HFFc6 (cell line): ENCODE results near the gene SF1. TPM values are rescaled to one million over a fixed set of nuclear protein-coding genes. Genes with fewer than 3 reads are reported as not detected.

Source experiments
- DNase-seq: peaks from one replicate; pipeline ENCODE4 v3.0.0-alpha.2; 2018
- H3K27ac Mint-ChIP-seq: 2 replicates; pipeline ENCODE4 v1.8.0; 2020; ENCODE audit warnings: mild to moderate bottlenecking, mixed read lengths
- H3K27me3 Mint-ChIP-seq: 2 replicates; pipeline ENCODE4 v1.8.0; 2021; ENCODE audit warnings: mild to moderate bottlenecking, moderate library complexity, mixed read lengths; ENCODE audit not compliant: insufficient read depth
- H3K36me3 Mint-ChIP-seq: 2 replicates; pipeline ENCODE4 v1.8.0; 2021; ENCODE audit warnings: low read depth, mixed read lengths
- H3K4me1 Mint-ChIP-seq: 2 replicates; pipeline ENCODE4 v1.8.0; 2020; ENCODE audit warnings: low read depth, mixed read lengths
- H3K4me3 Mint-ChIP-seq: 2 replicates; pipeline ENCODE4 v1.8.0; 2020; ENCODE audit warnings: mild to moderate bottlenecking, moderate library complexity, mixed read lengths
- H3K9me3 Mint-ChIP-seq: 2 replicates; pipeline ENCODE4 v1.8.0; 2020; ENCODE audit warnings: mild to moderate bottlenecking, mixed read lengths
- total RNA-seq, 6 experiments: library from RNA; stranded (reverse); fragmentation: NEBNext Ultra II Directional; extraction: Animal tissue kit (Norgen Biotek cat#: 25700); gene quantifications; 2 replicates in 1 of 6; 3 replicates in 5 of 6; pipeline ENCODE4 v1.2.3, GENCODE V29; 2021
- TF ChIP-seq, protein P1 (sequence below): fragments of 200-600 bp; sonication (generic); IDR thresholded peaks from 2 replicates; pipeline ENCODE4 v1.5.0; 2021; ENCODE audit warnings: antibody characterized with exemption, mild to moderate bottlenecking

SF1 gene
- total RNA-seq, 6 experiments from 2014 or later = 195 to 244 (median 208) TPM

- Mint-ChIP-seq H3K27me3 (peaks cover 14% of the 10 kb centered on the region), H3K9me3 (no peaks in the 10 kb centered on the region), H3K4me3 (peak overlapping the region; percentile 94), H3K4me1 (peaks cover 14% of the 10 kb centered on the region), H3K36me3 (0 out of 2 replicates have a peak, but pooled peaks cover 7% of the 10 kb centered on the region), H3K27ac (peak overlapping the region; percentile 69)
- TF ChIP-seq, protein P1, sequence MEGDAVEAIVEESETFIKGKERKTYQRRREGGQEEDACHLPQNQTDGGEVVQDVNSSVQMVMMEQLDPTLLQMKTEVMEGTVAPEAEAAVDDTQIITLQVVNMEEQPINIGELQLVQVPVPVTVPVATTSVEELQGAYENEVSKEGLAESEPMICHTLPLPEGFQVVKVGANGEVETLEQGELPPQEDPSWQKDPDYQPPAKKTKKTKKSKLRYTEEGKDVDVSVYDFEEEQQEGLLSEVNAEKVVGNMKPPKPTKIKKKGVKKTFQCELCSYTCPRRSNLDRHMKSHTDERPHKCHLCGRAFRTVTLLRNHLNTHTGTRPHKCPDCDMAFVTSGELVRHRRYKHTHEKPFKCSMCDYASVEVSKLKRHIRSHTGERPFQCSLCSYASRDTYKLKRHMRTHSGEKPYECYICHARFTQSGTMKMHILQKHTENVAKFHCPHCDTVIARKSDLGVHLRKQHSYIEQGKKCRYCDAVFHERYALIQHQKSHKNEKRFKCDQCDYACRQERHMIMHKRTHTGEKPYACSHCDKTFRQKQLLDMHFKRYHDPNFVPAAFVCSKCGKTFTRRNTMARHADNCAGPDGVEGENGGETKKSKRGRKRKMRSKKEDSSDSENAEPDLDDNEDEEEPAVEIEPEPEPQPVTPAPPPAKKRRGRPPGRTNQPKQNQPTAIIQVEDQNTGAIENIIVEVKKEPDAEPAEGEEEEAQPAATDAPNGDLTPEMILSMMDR = peak; percentile 2; the same call in 1 of the 2 replicates
- no peak for DNase-seq
Observed at GRCh38 chr11:64809781-64810241, 31.5 kb upstream of the SF1 start.

DNA sequence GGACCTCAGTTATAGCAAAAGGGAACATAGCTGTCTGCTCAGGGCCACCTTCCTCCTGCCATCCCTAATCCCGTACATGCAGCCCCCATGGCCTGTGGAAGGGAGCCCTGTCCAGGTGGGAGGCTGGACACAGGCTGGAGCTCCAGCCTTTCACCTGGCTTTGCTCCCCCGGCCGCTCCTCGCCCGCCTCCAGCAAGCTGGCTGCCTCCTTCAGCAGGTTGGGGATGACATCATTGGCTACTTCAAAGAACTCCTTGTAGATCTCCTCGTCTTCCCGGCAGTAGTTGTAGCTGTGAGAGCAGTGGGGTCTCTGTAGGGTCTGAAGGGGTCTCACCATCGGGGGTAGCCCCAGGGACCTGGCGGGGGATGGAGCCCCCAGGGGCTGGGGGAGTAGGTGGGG, 27.1 kb upstream of the SF1 start:
- Mint-ChIP-seq H3K9me3 (no peaks in the 10 kb centered on the region), H3K4me1 (peaks cover 19% of the 10 kb centered on the region), H3K36me3 (0 out of 2 replicates have a peak, but pooled peaks cover 12% of the 10 kb centered on the region), H3K27me3 (peaks cover 4% of the 10 kb centered on the region; the same call in 1 of the 2 replicates), H3K27ac (no peak overlapping the region), H3K4me3 (no peak overlapping the region)
- TF ChIP-seq, protein P1 = no peak
- no peak for DNase-seq

DNA sequence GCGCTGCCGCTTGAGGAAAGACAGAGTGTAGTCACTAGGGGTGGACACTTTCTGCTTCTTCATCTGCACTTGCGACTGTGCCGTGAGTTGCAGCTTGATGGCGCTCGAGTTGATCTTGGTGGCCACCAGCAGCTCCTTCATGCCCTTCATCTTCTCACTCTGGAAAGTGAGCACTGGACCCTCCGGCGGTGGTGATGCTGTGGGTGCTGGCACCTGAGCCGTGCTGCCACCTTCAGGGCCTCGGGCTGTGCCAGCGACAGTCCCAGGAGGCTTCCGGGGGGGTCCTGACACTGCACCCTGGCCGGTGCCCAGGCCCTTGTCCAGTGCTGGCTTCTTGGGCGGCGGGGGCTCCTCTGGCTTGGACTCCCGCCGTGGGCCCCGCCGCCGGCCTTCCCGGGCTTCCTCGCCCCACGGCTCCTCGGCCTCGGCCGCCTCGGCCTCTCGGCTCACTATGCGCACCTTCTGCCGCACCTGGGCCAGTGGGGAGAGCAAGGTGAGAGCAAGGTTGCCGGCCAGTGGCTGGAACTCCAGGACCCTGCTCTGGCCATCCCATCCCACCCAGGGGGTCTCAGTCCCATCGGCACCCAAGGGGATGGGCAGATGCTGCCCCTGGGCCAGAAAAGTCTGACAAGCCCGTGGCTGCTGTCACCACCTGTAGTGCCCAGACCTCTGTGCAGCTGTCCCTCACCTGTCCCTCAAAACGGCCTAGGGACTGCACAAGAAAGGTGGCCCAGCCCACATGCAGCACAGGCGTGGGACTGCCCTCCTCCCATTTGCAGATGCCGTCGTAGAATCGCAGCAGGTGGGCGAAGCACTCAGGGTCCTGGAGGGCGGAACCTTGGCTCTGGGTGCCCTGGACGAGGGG, 26.2 kb upstream of the SF1 start:
- no peak overlapping the region for H3K27ac Mint-ChIP-seq
- no peaks in the 10 kb centered on the region for H3K9me3 Mint-ChIP-seq
- peak overlapping the region; percentile 93; the same call in 1 of the 2 replicates for H3K4me3 Mint-ChIP-seq
- H3K27me3 Mint-ChIP-seq = 0 out of 2 replicates have a peak, but pooled peaks cover under 1% of the 10 kb centered on the region
- peaks cover 15% of the 10 kb centered on the region for H3K4me1 Mint-ChIP-seq
- TF ChIP-seq, protein P1 = no peak
- DNase-seq = no peak
- H3K36me3 Mint-ChIP-seq = 0 out of 2 replicates have a peak, but pooled peaks cover 12% of the 10 kb centered on the region

GRCh38 chr11:64803846-64804345, 25.6 kb upstream of the SF1 start:
- Mint-ChIP-seq H3K36me3 (0 out of 2 replicates have a peak, but pooled peaks cover 12% of the 10 kb centered on the region), H3K27ac (peak overlapping the region; percentile 96), H3K4me1 (peaks cover 10% of the 10 kb centered on the region), H3K4me3 (peak overlapping the region; percentile 93), H3K27me3 (no peaks in the 10 kb centered on the region), H3K9me3 (no peaks in the 10 kb centered on the region)
- TF ChIP-seq, protein P1 = no peak
- DNase-seq = no peak

- Mint-ChIP-seq H3K36me3 (0 out of 2 replicates have a peak, but pooled peaks cover 12% of the 10 kb centered on the region), H3K27ac (peak within 1 kb of the TSS; percentile 96), H3K4me1 (peaks cover 10% of the 10 kb centered on the region), H3K27me3 (no peaks in the 10 kb centered on the region), H3K9me3 (no peaks in the 10 kb centered on the region), H3K4me3 (peak within 1 kb of the TSS; percentile 93)
- peak; percentile 73 for DNase-seq
- TF ChIP-seq, protein P1 = peak; percentile 59
Observed at GRCh38 chr11:64803158-64803845, 25.0 kb upstream of the SF1 start, which contains the start of gene MAP4K2. TSS of gene MAP4K2 (minus strand) at chr11:64803214. CDS start at chr11:64803149, 65 bp downstream.
